HG03432 (cell line): ENCODE data around the gene ITM2C.

Experiments used
- ATAC-seq: cut with Tn5 transposase; IDR thresholded peaks from one replicate; pipeline ENCODE4 v1.9.1; 2021; ENCODE audit warnings: mild to moderate bottlenecking, moderate library complexity; ENCODE audit not compliant: unreplicated experiment

ITM2C gene

GRCh38 chr2:230850358-230850658, 14.4 kb upstream of the ITM2C start:
- ATAC-seq = no peak

GRCh38 chr2:230852113-230852512, 12.6 kb upstream of the ITM2C start:
- no peak for ATAC-seq

- ATAC-seq = no peak
These were observed 3.0 kb upstream of the ITM2C start for GRCh38 chr2:230861552-230862255.

GRCh38 chr2:230862292-230862691, 2.5 kb upstream of the ITM2C start:
- ATAC-seq = no peak

GRCh38 chr2:230863031-230863430, 1.7 kb upstream of the ITM2C start:
- no peak for ATAC-seq

- ATAC-seq = no peak
These were observed 1.2 kb upstream of the ITM2C start for GRCh38 chr2:230863442-230864121.

GRCh38 chr2:230864122-230864604, 579 bp upstream of the ITM2C start:
- ATAC-seq = no peak

GRCh38 chr2:230865307-230865765, 594 bp downstream of the ITM2C start:
- ATAC-seq = no peak

- no peak for ATAC-seq
These were observed 1.3 kb downstream of the ITM2C start for GRCh38 chr2:230865766-230866755.

- no peak for ATAC-seq
These were observed 2.2 kb downstream of the ITM2C start for GRCh38 chr2:230866756-230867523.

GRCh38 chr2:230868161-230868946, 3.6 kb downstream of the ITM2C start:
- no peak for ATAC-seq

- ATAC-seq = no peak
These were observed 4.5 kb downstream of the ITM2C start for GRCh38 chr2:230868947-230869913.

- ATAC-seq = no peak
These were observed 5.3 kb downstream of the ITM2C start for GRCh38 chr2:230869914-230870543.

- no peak for ATAC-seq
These were observed 6.0 kb downstream of the ITM2C start for GRCh38 chr2:230870544-230871360.

GRCh38 chr2:230871361-230872150, 6.8 kb downstream of the ITM2C start:
- ATAC-seq = no peak

GRCh38 chr2:230872151-230872967, 7.6 kb downstream of the ITM2C start:
- no peak for ATAC-seq
